Daoy (cell line): Measurements from ENCODE around the gene SATB2. TPM values are rescaled to one million over a fixed set of nuclear protein-coding genes. Genes with fewer than 3 reads are reported as not detected.

ENCODE experiments used
- DNase-seq: peaks from one replicate; pipeline ENCODE4 v3.0.0-alpha.2; 2015; ENCODE audit warnings: low read depth
- total RNA-seq: library from RNA; depleted of rRNA; stranded (reverse); fragments of >200 nt; shearing (Covaris generic); gene quantifications from 2 replicates; pipeline ENCODE4 v1.2.3, GENCODE V29; 2014

SATB2 gene
- total RNA-seq, 1 experiment from 2014 or later: 8.2 TPM

- DNase-seq: peak; percentile 9
Observed at GRCh38 chr2:199405241-199405640, 52.5 kb downstream of the SATB2 start.

DNA sequence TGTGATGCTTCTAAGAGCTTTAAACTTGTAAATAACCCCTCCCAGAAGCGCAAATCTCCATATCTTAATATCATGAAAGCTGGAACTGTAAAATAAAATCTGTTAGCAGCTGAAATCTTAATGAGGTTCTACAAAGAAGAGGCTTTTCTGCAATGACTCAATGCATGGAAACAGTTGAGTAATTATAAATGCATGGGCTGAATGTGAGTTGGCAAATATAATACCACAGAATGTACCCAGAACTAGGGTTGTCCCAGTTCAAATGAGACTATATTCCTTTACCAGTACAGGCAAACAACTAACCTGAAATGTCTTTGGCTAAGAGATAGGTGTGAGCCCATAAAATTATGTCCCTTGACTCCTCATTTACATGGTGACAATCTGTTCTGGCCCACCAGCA, 52.9 kb downstream of the SATB2 start:
- DNase-seq: no peak

DNA sequence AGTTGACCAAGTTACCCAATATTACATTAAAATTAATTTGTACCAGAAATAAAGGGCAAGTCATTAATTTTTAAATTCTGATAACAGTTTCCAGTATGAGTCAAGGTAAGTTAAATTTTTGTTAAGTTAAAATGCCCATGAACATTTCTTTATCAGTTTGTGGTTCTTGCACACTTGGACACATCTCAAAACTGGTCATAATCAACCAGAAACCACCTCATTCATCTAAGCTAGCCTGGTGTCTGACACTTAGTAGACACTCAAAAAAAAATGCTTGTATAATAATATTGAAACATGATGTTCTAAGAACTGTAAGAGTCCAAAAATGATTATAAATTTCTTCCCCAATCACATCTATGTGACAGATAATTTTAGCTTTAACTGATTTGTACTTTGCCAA, 62.4 kb downstream of the SATB2 start:
- DNase-seq: no peak

- no peak for DNase-seq
Observed at GRCh38 chr2:199392363-199392762, 65.4 kb downstream of the SATB2 start.

GRCh38 chr2:199388728-199389268, 68.9 kb downstream of the SATB2 start:
- DNase-seq: no peak

GRCh38 chr2:199384043-199384442, 73.7 kb downstream of the SATB2 start:
- no peak for DNase-seq

GRCh38 chr2:199383021-199383420, 74.7 kb downstream of the SATB2 start:
- DNase-seq: no peak

- DNase-seq: no peak
Observed at GRCh38 chr2:199382091-199382490, 75.6 kb downstream of the SATB2 start.

GRCh38 chr2:199381531-199381930, 76.2 kb downstream of the SATB2 start:
- no peak for DNase-seq

GRCh38 chr2:199378948-199379650, 78.6 kb downstream of the SATB2 start:
- peak; percentile 34 for DNase-seq

DNA sequence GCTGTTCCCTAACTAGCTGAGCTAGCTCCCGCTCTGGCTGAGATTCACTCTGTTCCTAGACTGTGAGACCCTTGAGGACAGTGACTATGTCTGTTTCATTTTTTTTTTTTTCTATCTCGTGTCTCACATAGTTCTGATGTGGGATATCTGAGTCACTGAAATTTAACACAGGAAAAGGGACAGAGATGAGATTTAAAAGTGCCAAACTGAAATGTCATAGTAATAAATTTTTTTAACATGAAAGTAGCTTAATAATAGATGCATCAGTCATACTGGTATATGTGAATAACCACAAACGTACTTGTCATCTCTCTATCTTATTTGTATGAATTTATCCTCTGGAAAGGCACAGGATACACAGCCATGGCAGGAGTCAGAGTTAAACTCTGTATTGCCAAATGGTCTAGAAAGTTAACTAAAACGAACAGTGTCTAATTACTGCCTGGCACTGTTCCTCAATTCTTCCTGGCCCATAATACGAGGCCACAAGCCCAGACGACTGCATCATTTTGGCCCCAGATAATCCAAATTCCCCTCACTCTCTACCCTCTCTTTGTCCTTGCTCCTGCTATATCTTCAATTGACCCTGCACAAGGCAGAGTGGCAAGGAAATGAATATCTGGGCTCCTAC, 87.5 kb downstream of the SATB2 start:
- DNase-seq: no peak

- peak; percentile 29 for DNase-seq
Observed at GRCh38 chr2:199366406-199366805, 91.3 kb downstream of the SATB2 start.

GRCh38 chr2:199364153-199364552, 93.6 kb downstream of the SATB2 start:
- no peak for DNase-seq

DNA sequence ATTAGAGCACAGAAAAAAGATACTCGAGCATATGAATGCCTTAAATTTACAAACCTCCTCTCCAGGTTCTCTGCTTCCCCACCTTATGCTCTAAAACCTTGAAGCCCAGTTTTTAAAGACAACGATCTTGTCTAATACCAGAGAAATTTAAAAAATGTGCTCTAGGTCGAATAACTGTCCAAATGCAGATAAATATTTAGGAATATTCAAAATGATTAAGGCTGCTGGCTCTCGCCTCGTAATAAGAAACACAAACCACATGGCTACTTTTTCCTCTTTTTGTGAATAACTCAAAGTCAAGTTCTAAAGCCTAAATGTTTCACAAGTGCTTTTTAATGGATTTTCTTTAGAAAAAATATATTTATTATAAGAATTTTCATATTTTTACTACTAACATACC, 101.3 kb downstream of the SATB2 start:
- DNase-seq: no peak

GRCh38 chr2:199348871-199349270, 108.9 kb downstream of the SATB2 start:
- DNase-seq: no peak

GRCh38 chr2:199344012-199344411, 113.7 kb downstream of the SATB2 start:
- DNase-seq: no peak

DNA sequence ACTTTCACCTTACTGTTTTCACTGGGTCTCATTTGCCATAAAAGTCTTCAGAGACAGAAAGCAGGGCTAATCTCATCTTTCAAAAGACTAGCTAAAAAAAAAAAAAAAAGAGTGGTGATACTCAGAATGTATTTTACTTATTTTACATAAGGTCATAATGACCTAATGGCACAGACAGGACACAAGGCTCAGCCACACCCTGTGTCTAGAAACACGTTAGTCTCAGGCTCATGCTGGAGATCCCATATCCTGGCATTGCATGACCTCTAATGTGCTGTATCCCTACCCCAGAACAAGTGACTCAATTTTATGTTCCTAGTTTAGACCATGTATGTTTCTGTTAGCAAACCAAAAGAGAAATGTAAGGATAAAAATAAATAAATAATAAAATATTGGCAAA, 115.4 kb downstream of the SATB2 start:
- no peak for DNase-seq

DNA sequence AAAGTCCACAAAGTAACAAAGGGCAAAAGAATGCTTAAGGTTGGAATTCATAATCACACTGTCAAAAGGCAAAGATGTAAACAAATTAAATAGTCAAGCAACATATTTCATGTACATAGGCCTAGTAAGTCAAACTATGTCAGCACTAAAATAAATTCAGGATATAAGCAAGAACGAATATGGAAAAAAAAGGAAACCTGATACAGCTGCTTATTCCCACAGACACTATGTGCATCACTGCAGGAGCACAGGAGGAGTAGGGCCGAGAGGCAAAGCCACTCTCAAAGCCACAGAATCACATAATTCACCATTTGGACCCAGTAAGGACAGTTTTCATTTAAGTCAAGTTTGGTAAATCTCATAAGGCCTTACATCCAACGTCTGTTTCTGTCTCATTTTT, 116.6 kb downstream of the SATB2 start:
- no peak for DNase-seq

GRCh38 chr2:199339891-199340605, 117.7 kb downstream of the SATB2 start:
- no peak for DNase-seq

- peak; percentile 3 for DNase-seq
Observed at GRCh38 chr2:199336546-199336945, 121.2 kb downstream of the SATB2 start.

GRCh38 chr2:199335502-199335901, 122.2 kb downstream of the SATB2 start:
- DNase-seq: no peak

GRCh38 chr2:199329466-199329865, 128.3 kb downstream of the SATB2 start:
- peak; percentile 43 for DNase-seq

DNA sequence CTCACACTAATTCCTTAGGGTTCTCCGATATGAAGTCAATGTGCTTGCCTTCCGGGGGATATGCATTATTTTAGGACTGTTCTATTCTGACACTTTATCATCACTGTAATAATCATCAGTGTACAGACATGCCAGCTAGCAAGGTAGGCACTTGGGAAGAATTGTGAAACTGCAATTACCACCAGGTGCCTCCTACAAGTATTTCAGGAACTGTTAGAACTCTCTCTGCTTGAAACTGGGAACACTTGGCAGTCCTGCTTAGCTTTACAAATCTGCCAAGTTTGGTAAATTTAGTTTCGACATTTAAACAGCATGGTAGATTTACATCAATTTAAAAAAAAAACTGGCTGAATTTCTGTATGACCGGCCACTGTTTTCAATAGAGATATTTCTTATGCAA, 128.7 kb downstream of the SATB2 start:
- no peak for DNase-seq
